Neural progenitor cell (in vitro differentiated cells): Measurements from ENCODE around the gene LRP5. TPM values are rescaled to one million over a fixed set of nuclear protein-coding genes. Genes with fewer than 3 reads are reported as not detected.
"Not testable (repeated sequence)": the region's sequence is repeated elsewhere in the genome, so short reads cannot be mapped to it uniquely, and the experiment has no call there.

Source experiments
- DNase-seq: peaks from one replicate; pipeline ENCODE4 v3.0.0-alpha.2; 2016; ENCODE audit warnings: low spot score
- H2AFZ ChIP-seq: fragments of 200-600 bp; sonication (generic); replicated peaks from 2 replicates; pipeline ENCODE4 v1.6.1; 2016; ENCODE audit warnings: antibody characterized with exemption
- H3F3A ChIP-seq: fragments of 200-600 bp; sonication (generic); 2 replicates; pipeline ENCODE4 v1.6.1; 2016; ENCODE audit warnings: antibody characterized with exemption, low read depth
- H3K27ac ChIP-seq: fragments of 200-600 bp; sonication (generic); 2 replicates; pipeline ENCODE4 v1.5.1; 2016; ENCODE audit warnings: mild to moderate bottlenecking
- H3K27me3 ChIP-seq: fragments of 200-600 bp; sonication (generic); 2 replicates; pipeline ENCODE4 v1.6.1; 2016; ENCODE audit warnings: mild to moderate bottlenecking, moderate library complexity
- H3K36me3 ChIP-seq: fragments of 200-600 bp; sonication (generic); 2 replicates; pipeline ENCODE4 v1.5.1; 2016
- H3K4me1 ChIP-seq: fragments of 200-600 bp; sonication (generic); 2 replicates; pipeline ENCODE4 v1.6.1; 2016; ENCODE audit warnings: mixed run types
- H3K4me2 ChIP-seq: fragments of 200-600 bp; sonication (generic); 2 replicates; pipeline ENCODE4 v1.6.1; 2016
- H3K4me3 ChIP-seq: fragments of 200-600 bp; sonication (generic); 2 replicates; pipeline ENCODE4 v1.5.1; 2016
- H3K79me2 ChIP-seq: fragments of 200-600 bp; sonication (generic); 2 replicates; pipeline ENCODE4 v1.6.1; 2016; ENCODE audit warnings: low read depth
- H3K9ac ChIP-seq: fragments of 200-600 bp; sonication (generic); 2 replicates; pipeline ENCODE4 v1.6.1; 2016
- H3K9me3 ChIP-seq: fragments of 200-600 bp; sonication (generic); 2 replicates; pipeline ENCODE4 v1.5.1; 2016; ENCODE audit warnings: low read depth
- H4K20me1 ChIP-seq: fragments of 200-600 bp; sonication (generic); 2 replicates; pipeline ENCODE4 v1.6.1; 2016; ENCODE audit warnings: low read depth
- H3K27ac Mint-ChIP-seq: 3 replicates; pipeline ENCODE4 v1.8.0; 2021; ENCODE audit warnings: mixed read lengths
- H3K27me3 Mint-ChIP-seq: 2 replicates; pipeline ENCODE4 v1.8.0; 2022; ENCODE audit warnings: low read depth, mild to moderate bottlenecking, inconsistent platforms, moderate library complexity, mixed read lengths; ENCODE audit not compliant: insufficient read depth
- H3K36me3 Mint-ChIP-seq: 3 replicates; pipeline ENCODE4 v1.8.0; 2021; ENCODE audit warnings: mixed read lengths
- H3K4me1 Mint-ChIP-seq: 3 replicates; pipeline ENCODE4 v1.8.0; 2021; ENCODE audit warnings: mixed read lengths
- H3K4me3 Mint-ChIP-seq: 3 replicates; pipeline ENCODE4 v1.8.0; 2021; ENCODE audit warnings: mild to moderate bottlenecking, moderate library complexity, mixed read lengths
- H3K9me3 Mint-ChIP-seq: 3 replicates; pipeline ENCODE4 v1.8.0; 2020; ENCODE audit warnings: mixed read lengths
- EZH2 ChIP-seq: fragments of 200-600 bp; sonication (generic); IDR thresholded peaks from 2 replicates; pipeline ENCODE4 v1.6.1; 2017; ENCODE audit warnings: antibody characterized with exemption, mild to moderate bottlenecking, moderate library complexity
- EZH2phosphoT487 ChIP-seq: fragments of 200-600 bp; sonication (generic); IDR thresholded peaks from 2 replicates; pipeline ENCODE4 v1.6.1; 2017; ENCODE audit warnings: antibody characterized with exemption
- total RNA-seq: library from RNA; depleted of rRNA; stranded (reverse); fragments of >200 nt; gene quantifications from 2 replicates; pipeline ENCODE4 v1.2.3, GENCODE V29; 2015; ENCODE audit warnings: low replicate concordance
- TF ChIP-seq, protein P1 (sequence below): fragments of 200-600 bp; sonication (generic); IDR thresholded peaks from 2 replicates; pipeline ENCODE4 v1.5.1; 2017; ENCODE audit warnings: antibody characterized with exemption, mild to moderate bottlenecking

The LRP5 gene
- total RNA-seq, 1 donor from 2014 or later = 7.3 TPM

DNA sequence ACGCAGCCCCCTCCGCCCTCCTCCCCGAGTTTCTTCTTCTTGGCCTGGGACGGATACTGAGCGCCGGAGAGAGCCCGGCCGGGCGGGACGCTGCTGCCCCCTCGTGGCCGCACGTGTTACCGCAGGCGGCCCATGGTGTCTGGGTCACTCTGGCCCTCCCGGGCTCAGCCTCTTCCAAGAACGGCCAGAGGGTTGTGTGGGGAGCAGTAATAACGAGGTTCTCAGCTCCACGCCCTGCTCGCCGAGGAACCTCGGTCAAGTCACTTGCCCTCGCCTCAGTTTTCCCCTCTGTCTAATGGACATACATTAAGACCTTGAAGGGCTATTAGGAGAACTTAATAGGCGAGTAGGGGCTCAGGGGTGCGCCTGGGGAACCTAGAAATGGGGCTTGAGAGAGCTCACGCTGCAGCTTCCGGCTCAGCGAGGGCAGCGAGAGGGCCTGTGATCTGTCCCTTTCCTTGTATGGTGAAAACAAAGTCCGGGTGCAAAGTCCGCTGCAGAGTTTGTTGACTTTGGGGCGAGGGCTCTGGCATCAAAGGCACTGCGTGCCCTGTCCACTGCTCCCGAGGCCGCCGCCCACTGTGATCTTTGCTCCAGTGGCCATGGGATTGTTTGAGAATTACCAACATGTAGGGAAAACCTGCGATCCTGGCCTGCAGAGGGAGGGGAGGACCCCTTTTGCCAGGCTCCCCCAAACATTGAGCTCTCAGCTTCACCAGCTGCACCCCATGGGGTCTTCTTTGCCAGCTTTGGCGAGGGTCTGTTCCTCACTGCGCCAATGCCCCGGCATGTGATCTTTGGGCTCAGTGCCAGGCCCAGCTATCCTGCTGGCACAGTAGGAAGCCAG, 14.4 kb upstream of the LRP5 start:
- no peak overlapping the region for H3K4me3 ChIP-seq
- no peaks in the 10 kb centered on the region for H4K20me1 ChIP-seq
- no peak overlapping the region for H3K9ac ChIP-seq
- no peaks in the 10 kb centered on the region for H3K36me3 ChIP-seq
- no peak overlapping the region for H3K4me2 ChIP-seq
- H3K9me3 ChIP-seq = no peaks in the 10 kb centered on the region
- Mint-ChIP-seq H3K4me1 (no peaks in the 10 kb centered on the region), H3K9me3 (no peaks in the 10 kb centered on the region), H3K36me3 (no peaks in the 10 kb centered on the region), H3K27ac (no peak overlapping the region), H3K4me3 (no peak overlapping the region), H3K27me3 (peaks cover 3% of the 10 kb centered on the region)
- H3K27ac ChIP-seq = no peak overlapping the region
- no peaks in the 10 kb centered on the region for H3K79me2 ChIP-seq
- peak; percentile 84 for DNase-seq
- H3K27me3 ChIP-seq = no peaks in the 10 kb centered on the region
- TF ChIP-seq EZH2phosphoT487 (no peak), EZH2 (no peak)
- TF ChIP-seq, protein P1, sequence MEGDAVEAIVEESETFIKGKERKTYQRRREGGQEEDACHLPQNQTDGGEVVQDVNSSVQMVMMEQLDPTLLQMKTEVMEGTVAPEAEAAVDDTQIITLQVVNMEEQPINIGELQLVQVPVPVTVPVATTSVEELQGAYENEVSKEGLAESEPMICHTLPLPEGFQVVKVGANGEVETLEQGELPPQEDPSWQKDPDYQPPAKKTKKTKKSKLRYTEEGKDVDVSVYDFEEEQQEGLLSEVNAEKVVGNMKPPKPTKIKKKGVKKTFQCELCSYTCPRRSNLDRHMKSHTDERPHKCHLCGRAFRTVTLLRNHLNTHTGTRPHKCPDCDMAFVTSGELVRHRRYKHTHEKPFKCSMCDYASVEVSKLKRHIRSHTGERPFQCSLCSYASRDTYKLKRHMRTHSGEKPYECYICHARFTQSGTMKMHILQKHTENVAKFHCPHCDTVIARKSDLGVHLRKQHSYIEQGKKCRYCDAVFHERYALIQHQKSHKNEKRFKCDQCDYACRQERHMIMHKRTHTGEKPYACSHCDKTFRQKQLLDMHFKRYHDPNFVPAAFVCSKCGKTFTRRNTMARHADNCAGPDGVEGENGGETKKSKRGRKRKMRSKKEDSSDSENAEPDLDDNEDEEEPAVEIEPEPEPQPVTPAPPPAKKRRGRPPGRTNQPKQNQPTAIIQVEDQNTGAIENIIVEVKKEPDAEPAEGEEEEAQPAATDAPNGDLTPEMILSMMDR = peak; percentile 95
- H2AFZ ChIP-seq = peak overlapping the region; percentile 84
- no peaks in the 10 kb centered on the region for H3F3A ChIP-seq
- H3K4me1 ChIP-seq = no peaks in the 10 kb centered on the region

DNA sequence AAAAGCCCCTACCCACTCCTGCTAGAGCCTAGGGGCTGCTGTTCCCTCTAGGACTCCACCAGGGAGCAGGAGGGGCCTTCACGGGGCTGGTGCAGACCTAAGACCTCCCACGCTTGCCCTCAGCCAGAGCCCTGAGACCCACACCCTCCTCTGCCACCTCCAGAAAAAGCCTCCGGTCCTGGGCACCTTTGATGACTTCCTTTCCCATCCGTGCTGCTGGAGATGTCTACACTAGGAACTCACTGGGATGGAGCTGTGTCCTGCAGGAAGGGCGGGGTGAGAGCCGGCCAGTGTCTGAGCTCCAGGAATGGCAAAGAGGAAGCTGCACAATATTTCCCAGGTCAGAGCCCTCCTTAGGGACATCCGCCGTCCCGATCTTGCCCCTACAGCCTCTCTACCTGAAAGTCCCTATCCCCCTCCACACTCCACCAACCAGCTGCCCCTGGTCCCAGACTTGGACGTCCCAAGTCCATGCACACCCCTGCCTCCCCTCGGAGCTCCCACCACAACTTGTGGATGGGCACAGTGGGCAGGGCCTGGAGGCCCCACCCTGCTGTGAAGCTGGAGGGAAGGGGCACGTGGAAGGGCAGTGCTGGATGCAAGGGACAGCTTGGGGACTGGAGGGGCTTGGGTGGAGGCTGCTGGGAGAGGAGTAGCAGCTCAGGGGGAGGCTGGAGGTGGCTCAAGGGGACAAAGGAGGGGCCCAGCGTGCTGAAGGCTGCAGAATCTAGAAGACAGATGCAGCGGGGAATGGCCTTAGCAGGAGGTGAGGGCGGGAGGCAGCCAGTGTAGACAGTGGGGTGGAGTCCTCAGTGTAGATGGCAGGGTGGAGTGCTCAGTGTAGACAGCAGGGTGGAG, 13.5 kb upstream of the LRP5 start:
- Histone ChIP-seq H3K4me2 (no peak overlapping the region), H3K79me2 (no peaks in the 10 kb centered on the region), H3F3A (no peaks in the 10 kb centered on the region), H3K9ac (no peak overlapping the region), H4K20me1 (no peaks in the 10 kb centered on the region), H2AFZ (no peak overlapping the region), H3K27me3 (no peaks in the 10 kb centered on the region), H3K36me3 (no peaks in the 10 kb centered on the region), H3K27ac (no peak overlapping the region), H3K4me3 (no peak overlapping the region), H3K4me1 (no peaks in the 10 kb centered on the region), H3K9me3 (no peaks in the 10 kb centered on the region)
- H3K4me3 Mint-ChIP-seq = no peak overlapping the region
- no peak for DNase-seq
- TF ChIP-seq, protein P1 = no peak
- TF ChIP-seq EZH2phosphoT487 (no peak), EZH2 (no peak)
- H3K9me3 Mint-ChIP-seq = peaks cover 1% of the 10 kb centered on the region
- H3K36me3 Mint-ChIP-seq = no peaks in the 10 kb centered on the region
- H3K27ac Mint-ChIP-seq = no peak overlapping the region
- H3K27me3 Mint-ChIP-seq = peaks cover 5% of the 10 kb centered on the region
- no peaks in the 10 kb centered on the region for H3K4me1 Mint-ChIP-seq

DNA sequence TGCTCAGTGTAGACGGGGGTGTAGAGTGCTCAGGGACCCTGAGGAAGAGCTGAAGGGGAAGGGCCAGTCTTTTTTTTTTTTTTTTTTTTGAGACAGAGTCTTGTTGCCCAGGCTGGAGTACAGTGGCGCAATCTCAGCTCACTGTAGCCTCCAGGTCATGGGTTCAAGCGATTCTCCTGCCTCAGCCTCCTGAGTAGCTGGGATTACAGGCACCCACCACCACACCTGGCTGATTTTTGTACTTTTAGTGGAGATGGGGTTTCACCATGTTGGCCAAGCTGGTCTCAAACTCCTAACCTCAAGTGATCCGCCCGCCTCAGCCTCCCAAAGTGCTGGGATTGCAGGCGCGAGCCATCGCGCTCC, 12.9 kb upstream of the LRP5 start:
- H3K4me1 ChIP-seq, H3K27me3 ChIP-seq, H3K27ac ChIP-seq, H3K4me1 Mint-ChIP-seq, DNase-seq, H3K4me3 ChIP-seq, H4K20me1 ChIP-seq, H3K9ac ChIP-seq, H3K27me3 Mint-ChIP-seq, H3K4me2 ChIP-seq, H3F3A ChIP-seq, H3K79me2 ChIP-seq, H3K9me3 ChIP-seq, H2AFZ ChIP-seq, H3K36me3 Mint-ChIP-seq, H3K9me3 Mint-ChIP-seq, H3K4me3 Mint-ChIP-seq, H3K27ac Mint-ChIP-seq, H3K36me3 ChIP-seq: not testable (repeated sequence)
